GM19193 (cell line): Measurements from ENCODE around the gene ENTPD6.

Experiments used
- POLR2A ChIP-seq: IDR thresholded peaks from 4 replicates; pipeline ENCODE4 v1.6.1; 2011; ENCODE audit not compliant: insufficient read depth, insufficient read length; ENCODE audit errors: extremely low read depth

The ENTPD6 gene

DNA sequence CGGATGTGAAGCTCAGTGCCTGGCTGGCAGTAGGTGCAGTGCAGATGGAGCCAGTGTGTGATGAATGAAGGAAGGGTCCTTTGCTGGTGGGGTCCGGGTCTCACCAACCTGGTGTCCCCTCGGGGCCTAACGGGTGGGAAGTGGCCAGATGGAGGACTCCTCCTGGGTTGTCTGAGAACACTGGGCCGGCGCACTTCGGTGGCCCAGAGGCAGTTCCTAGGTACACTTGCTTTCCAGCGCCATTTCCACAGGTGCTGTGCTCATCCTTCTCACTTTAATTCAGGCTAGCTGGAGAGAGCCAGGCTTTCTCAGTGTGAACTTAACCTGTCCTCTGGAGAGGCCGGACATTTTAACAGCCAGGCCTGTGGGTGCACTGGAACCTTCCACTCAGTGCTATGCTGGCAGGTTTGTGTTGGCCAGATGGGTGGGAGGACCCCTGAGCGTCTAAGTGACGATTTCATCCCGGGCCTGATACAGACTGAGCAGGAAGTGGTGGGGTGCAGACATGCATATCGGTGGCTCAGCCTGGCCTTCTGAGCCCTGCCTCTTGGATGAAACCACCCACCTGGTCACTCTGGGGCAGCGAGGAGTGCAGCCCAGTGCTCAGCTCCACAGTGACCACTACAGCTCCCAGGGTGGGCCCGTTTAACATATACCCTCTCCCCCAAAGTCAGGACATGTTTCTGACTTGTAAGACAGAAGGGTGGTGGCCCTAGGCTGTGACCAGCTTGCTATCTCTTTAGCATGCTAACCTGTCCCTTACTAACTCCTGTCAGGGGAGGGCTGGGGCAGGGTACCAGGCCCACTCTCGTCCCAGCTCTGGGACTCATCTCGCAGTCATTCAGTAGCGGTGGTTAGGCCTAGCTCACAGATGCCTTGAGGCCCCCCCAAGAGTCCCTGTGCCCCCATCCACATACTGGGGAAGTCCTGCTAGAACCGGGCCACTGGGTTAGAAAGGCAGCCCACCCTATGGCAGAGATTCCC, 44.2 kb downstream of the ENTPD6 start:
- TF ChIP-seq POLR2A, result no peak

DNA sequence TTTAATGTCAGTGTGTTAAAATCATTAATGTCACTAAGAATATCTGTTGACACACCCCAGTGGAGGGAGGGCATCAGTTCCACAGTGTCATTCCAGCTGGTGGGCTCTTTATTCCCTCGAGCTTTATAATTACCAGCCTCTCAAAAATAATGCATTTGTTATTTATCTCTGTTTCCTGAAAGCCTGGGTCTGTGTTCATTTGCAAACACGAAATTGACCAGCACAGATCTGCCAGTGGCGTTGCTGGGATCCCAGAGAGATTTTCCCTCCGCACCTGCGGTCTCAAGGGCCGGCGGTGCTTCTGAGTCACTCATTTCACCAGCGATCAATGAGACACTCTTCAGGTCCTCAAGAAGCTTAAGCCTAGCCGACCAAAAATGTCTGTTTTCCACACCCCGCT, 46.7 kb downstream of the ENTPD6 start:
- no peak for TF ChIP-seq POLR2A

DNA sequence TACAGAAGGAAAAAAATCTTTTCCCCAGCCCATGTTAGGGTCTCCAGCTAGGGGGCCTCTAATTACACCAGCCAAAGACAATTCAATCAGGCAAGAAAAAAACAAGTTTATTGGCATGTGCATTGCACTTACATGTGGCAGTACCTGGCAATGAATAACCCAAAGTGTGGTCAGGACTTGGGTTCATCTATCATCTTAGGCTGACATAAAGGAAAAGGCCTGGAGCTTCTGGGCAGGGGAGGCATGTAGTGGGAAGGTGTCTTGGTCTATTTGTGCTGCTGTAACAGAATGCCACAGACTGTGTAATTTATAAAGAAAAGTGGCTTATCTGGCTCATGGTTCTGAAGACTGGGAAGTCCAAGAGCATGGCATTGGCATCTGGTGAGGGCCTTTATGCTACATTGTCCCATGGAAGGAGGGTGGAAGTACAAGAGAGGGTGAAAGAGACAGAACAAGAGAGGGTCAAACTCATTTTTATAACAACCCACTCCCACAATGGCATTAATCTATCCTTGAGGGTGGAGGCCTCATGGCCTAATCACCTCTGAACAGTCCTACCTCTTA, 48.0 kb downstream of the ENTPD6 start:
- no peak for TF ChIP-seq POLR2A

DNA sequence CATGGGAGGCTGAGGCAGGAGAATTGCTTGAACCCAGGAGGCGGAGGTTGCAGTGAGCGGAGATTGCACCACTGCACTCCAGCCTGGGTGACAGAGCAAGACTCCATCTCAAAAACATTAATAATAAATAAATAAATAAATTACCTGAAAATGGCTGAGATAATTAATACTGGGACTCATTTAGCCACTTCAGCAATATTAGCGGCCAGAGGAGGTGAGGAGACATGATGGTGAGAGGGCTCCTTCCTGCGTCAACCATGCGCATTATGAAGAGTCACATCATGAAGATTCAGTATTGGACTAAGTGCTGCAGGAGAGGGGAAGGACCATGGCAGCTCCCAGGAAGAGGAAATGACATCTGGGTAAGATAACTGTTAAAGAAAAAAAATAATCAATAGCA, 49.5 kb downstream of the ENTPD6 start:
- TF ChIP-seq POLR2A, result no peak

DNA sequence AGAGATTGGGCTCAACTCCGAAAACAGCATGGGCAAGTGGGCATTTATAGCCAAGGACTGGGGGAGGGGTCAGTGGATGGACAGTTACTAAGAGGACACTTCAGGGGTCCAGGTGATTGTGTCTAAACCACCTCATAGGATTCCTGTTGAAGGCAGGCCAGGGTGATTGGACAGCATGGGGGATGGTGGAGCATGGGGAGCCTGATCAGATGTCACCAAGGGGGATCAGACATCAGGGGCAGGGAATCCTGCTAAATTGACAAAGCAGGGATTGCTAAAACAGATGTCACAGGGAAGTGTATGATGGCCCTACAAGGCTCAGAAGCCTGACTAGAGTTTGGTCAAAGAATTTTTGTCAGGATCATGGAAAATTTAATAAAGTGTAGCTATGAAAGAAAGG, 49.9 kb downstream of the ENTPD6 start:
- TF ChIP-seq POLR2A, result no peak

DNA sequence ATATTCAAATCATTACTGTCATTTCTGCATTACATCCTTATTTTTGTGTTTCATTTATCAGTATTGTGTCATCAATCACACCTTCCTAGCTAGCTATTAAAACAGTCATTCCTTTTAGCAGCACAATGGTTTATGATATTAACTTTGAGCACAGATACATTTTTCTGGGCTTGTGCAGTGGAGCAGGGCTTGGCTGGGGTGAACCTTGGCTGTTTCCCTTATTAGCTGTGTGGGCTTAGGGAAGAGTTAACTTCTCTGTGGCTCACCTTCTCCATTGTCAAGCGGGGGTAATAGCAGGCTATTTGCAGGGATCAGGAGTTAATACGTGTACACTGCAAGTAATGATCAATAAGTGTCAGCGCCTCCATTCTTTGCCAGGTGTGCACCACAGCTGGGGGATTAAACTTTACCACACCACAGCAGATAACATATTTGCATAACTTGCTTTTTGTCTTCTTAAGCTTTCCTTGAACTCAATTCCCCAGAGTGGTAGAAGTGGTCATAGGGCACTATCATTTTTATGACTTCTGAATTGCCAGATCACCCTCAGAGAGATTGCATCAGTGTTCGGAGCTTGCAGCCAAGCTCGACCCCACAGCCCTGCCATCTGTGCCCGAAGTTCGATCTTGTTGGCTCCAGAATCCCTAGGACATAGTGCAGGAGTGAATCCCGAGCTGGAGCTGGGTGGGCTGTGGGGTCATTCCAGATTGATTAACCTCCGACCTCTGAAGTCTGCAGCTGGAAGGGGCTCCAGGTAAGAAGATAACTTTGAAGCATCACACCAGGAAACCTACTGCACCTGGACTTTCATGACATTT, 50.9 kb downstream of the ENTPD6 start:
- no peak for TF ChIP-seq POLR2A

DNA sequence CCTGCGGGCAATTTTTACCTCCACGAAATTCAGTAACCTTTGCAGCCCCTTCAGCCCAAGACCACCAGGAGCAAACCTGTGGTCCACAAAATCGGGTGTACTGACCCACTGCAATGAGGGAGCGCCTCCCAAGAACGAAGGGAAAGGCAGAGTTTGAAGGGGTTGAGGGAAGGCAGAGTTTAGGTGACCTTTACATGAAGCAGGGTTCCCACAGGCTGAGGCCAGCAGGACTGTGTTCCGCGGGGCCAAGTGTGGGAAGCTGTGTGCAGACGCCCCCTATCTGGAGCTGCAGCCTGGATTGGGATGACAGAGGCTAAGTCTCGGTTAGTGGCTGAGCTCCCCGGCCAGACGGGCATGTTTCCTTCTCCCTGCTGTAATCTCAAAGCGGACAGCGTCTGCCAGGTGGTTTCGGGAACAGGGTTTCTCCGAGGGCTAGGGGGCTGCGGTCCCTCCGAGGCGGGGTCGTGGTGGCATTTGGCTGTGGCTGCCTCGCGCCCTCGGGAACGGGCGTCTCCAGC, 51.5 kb downstream of the ENTPD6 start:
- no peak for TF ChIP-seq POLR2A

DNA sequence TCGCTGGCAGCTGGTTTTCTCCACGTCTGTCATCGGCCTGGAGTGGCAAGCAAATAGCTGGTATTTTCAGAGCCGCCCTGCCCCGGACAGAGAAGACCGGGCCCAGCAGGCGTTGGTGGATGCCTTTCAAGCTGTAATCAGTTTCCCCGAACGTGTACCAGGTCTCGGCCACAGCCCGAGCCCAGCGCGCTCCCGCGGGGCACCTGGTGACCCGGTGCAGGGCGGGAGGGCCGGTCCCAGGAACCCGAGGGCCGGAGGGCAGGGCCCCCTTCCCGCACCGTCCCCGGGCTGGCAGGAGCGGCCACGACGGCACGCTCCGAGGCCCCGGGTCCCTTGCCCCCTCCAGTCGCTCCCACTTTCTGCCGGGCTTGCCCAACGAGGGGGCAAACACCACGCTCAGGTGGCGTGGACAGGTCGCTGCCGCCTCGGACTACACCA, 52.0 kb downstream of the ENTPD6 start:
- no peak for TF ChIP-seq POLR2A

DNA sequence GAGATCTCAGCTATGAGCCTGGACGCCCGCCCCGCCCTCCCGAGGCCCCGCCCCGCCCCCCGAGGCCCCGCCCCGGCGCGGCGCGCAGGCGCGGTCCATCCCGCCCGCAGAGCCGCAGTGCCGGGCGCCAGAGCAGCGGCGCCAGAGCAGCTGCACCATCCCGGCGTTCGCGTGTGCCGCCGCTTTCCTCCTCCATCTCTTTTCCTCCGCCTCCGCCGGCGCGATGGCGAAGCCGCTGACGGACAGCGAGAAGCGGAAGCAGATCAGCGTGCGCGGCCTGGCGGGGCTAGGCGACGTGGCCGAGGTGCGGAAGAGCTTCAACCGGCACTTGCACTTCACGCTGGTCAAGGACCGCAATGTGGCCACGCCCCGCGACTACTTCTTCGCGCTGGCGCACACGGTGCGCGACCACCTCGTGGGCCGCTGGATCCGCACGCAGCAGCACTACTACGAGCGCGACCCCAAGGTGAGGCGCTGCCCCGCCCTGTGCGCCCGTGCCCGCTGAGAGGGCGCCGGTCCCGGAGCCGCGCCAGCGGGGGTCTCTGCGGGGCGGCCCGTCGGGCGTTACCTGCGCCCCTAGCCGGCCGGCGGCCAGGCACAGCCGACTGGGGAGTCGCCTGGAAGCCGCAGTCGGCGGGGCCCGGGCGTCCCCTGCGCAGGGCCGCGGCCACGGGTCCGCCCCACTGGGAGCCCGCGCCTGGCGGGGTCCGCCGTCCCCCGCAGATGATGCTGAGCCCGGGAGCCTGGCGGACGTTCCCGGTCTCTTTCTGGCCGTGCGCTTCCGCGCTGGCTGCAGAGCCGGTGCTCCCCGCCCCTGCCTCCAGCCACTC, 52.7 kb downstream of the ENTPD6 start, which contains the start of gene PYGB:
Gene PYGB, plus strand, starts transcription at position 130 of the 830 bp plus-strand sequence. Its CDS starts 94 bp downstream, at position 224.
- TF ChIP-seq POLR2A, result peak; percentile 95

DNA sequence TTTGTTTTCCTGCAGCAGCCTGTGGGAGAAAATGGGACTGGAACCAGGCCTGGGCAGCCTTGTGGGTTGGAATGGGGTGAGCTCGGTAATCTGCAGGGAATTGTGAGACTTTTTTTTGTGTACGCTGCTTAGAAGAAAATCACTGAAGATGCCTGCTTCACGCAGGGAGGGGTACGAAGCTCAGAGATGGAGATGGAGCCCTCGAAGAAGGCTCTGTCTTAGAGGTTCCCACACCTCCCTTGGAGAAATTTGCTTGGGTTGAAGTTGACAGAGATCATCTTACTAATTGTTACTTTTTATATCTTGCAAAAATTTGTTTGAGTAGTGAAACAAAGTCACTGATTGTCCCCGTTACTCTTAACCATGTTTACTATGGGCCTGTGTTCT, 53.3 kb downstream of the ENTPD6 start:
- no peak for TF ChIP-seq POLR2A

DNA sequence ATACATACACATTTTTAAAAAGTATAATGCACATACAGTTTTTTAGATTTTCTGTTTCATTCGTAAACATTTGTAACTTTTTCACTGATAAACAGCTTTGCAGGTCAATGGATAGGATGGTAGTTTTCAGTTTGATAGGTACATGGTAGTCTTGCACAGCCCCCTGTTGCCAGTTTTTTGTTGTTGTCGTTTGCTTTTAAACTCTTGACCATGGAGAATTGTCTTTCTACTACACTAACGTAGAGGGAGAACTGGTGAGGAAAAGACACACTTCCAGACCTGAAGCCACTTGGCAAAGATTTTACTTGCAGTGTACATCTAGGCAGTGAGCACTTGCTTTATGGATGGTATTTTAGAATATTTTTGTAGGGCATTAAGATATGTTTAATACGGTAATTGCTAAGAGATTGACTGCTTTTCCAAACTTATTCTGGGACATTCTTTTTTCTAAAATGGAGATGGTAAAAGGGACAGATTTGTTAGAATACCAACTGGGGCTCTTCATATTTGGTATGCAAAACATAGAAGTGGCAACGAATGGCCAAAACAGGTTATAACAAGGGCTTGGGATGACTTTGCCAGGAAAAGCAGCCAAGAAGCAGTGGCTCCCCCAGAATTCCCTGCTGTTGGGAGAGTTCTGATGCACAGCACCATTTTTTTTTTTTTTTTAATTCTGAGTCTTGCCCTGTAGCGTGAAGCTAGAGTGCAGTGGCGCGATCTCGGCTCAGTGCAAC, 53.9 kb downstream of the ENTPD6 start:
- TF ChIP-seq POLR2A, result no peak

DNA sequence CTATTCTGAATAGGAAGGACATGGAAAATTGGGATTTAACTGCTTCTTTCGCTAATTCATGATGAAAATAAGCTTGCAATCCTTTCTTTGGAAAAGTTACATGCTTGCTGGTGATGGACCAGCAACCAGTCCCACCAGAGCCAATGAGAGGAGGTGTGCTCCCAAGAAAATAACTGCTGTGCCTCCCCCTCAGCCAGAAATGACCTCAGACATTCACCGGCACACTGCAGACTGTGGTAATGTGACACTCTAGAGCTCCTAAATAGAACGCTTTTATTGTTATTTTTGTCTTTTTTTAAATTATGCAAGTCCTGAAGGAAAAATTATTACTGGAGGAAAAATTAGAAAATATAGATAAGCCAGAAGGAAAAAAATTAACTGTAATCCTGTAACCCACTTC, 55.0 kb downstream of the ENTPD6 start:
- no peak for TF ChIP-seq POLR2A

DNA sequence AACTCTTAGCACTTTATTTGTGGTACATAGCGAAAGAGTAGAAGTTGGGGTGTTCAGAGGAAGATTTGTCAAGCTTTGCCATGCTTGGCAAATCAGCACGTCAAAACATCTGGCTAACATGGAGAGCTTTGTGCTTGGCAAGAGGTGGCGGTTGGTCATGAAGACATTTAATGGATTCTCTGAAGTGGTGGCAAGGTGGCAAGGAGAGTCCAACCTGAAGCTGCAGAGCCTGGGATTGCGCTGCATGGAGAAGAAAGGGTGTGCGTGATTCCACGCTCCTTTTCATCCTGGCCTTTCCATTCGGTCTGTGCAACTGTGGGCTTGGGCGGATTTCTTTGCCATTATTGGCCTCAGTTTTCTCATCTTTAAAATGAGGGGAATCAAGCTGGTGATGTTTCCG, 55.5 kb downstream of the ENTPD6 start:
- no peak for TF ChIP-seq POLR2A
